GM18505 (cell line): Measurements from ENCODE around the gene TDO2.

Source experiments
- ATAC-seq: cut with Tn5 transposase; IDR thresholded peaks from one replicate; pipeline ENCODE4 v1.9.1; 2021; ENCODE audit not compliant: unreplicated experiment
- POLR2A ChIP-seq: IDR thresholded peaks from 4 replicates; pipeline ENCODE4 v1.6.1; 2011; ENCODE audit warnings: borderline replicate concordance; ENCODE audit not compliant: insufficient read depth, insufficient read length; ENCODE audit errors: extremely low read depth

The TDO2 gene

GRCh38 chr4:155903453-155903852, at the start of gene TDO2:
Gene TDO2, plus strand, starts transcription at chr4:155903696. Its CDS starts 63 bp downstream, at chr4:155903759.
- ATAC-seq = no peak

GRCh38 chr4:155854582-155855226, 48.8 kb upstream of the TDO2 start:
- TF ChIP-seq POLR2A = no peak
- ATAC-seq = no peak

More at GRCh38 chr4:155903453-155903852, at the start of gene TDO2:
- TF ChIP-seq POLR2A = no peak

- no peak for ATAC-seq
- no peak for TF ChIP-seq POLR2A
Observed at GRCh38 chr4:155855897-155856296, 47.6 kb upstream of the TDO2 start.

- no peak for TF ChIP-seq POLR2A
- no peak for ATAC-seq
Observed at GRCh38 chr4:155866177-155866576, 37.3 kb upstream of the TDO2 start, which contains the start of gene ASIC5. Gene ASIC5, minus strand, starts transcription at chr4:155866277. Its CDS starts 51 bp downstream, at chr4:155866226.

GRCh38 chr4:155875878-155876277, 27.6 kb upstream of the TDO2 start:
- no peak for TF ChIP-seq POLR2A
- no peak for ATAC-seq

GRCh38 chr4:155877971-155878370, 25.5 kb upstream of the TDO2 start:
- TF ChIP-seq POLR2A = no peak
- no peak for ATAC-seq

DNA sequence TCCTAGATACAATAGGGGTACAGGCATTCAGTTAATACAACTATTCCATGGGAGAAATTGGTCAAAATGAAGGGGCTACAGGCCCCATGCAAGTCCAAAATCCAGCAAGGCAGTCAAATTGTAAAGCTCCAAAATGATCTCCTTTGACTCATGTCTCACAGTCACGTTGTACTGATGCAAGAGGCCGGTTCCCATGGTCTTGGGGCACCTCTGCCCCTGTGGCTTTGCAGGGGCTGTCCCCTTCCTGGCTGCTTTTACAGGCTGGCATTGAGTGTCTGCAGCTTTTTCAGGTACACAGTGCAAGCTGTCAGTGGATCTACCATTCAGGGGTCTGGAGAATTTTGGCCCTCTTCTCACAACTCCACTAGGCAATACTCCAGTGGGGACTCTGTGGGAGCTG, 24.9 kb upstream of the TDO2 start:
- no peak for ATAC-seq
- no peak for TF ChIP-seq POLR2A

GRCh38 chr4:155879767-155880166, 23.7 kb upstream of the TDO2 start:
- no peak for ATAC-seq
- TF ChIP-seq POLR2A = no peak

DNA sequence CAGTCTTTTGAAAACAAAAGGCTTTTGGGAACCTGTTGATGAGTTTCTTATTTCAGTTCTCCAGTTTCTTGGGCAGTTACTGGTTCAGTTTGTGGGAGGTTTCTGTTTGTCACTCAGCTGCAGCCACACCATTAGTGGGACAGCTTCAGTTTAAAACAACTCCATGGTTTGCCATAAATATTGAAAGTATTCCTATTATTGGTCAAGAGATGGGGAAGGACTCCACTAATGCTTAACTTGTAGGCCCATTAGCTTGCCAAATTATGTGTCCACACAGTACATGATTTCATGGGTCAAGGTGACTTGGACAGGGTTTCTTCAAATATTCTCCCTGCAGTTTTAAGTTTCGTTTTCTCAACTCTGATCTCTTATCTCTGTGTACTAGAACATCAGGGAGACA, 21.9 kb upstream of the TDO2 start:
- TF ChIP-seq POLR2A = no peak
- peak; percentile 48 for ATAC-seq

DNA sequence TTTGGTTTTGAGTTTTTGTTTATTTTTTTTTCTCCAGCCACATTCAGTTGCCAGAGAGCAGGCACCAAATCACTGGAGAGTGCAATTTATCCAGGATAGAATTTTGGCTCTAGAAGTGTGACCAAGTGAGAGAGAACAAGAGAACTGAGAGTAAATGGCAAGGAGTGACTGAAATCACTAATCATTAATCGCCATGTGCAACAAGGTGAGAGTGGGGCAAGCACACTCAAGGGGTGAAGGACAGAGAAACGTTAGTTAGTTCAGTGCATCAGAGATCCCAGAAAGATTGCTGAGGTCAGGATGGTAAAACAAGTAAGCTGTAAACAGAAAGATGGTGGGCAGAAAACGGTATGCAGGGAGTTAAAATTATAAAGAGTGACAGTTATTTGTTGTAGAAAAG, 19.6 kb upstream of the TDO2 start:
- ATAC-seq = no peak
- no peak for TF ChIP-seq POLR2A

- ATAC-seq = no peak
- TF ChIP-seq POLR2A = no peak
Observed at GRCh38 chr4:155885666-155886065, 17.8 kb upstream of the TDO2 start.

- no peak for TF ChIP-seq POLR2A
- ATAC-seq = no peak
Observed at GRCh38 chr4:155887045-155887444, 16.5 kb upstream of the TDO2 start.

GRCh38 chr4:155887847-155888570, 15.5 kb upstream of the TDO2 start:
- no peak for TF ChIP-seq POLR2A

More at GRCh38 chr4:155887847-155888570, 15.5 kb upstream of the TDO2 start:
- ATAC-seq = no peak
